Fibroblast of gingiva (primary cell): Measurements from ENCODE around the gene SYNE2.
"Not testable (repeated sequence)": the region's sequence is repeated elsewhere in the genome, so short reads cannot be mapped to it uniquely, and the experiment has no call there.

Experiments
- DNase-seq: peaks from one replicate; pipeline ENCODE4 v3.0.0-alpha.2; 2011; ENCODE audit warnings: low read depth

SYNE2 gene

DNA sequence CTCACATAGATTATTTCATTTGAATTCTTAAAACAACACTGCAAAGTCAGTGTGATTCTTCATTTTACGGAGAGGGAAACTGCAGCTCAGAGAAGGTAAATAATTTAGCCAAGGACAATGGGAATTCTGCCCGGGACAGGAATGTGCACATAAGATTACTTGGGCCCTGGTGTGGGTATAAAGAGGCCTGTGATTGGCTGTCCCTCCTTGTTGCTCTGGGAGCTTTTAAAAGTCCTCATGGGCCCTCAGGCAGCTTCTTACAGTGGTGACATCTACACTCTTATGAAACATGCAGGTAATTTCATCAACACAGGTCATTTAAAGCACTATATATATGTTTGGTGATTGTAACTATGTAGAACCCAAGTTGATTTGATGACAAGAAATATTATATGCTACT, 341.0 kb downstream of the SYNE2 start:
- DNase-seq: no peak

- no peak for DNase-seq
Measured at GRCh38 chr14:64194404-64194803, 341.6 kb downstream of the SYNE2 start.

GRCh38 chr14:64195199-64195598, 342.4 kb downstream of the SYNE2 start:
- no peak for DNase-seq

GRCh38 chr14:64196056-64196455, 343.3 kb downstream of the SYNE2 start:
- DNase-seq: no peak

GRCh38 chr14:64196814-64197411, 344.1 kb downstream of the SYNE2 start:
- DNase-seq: peak; percentile 13

DNA sequence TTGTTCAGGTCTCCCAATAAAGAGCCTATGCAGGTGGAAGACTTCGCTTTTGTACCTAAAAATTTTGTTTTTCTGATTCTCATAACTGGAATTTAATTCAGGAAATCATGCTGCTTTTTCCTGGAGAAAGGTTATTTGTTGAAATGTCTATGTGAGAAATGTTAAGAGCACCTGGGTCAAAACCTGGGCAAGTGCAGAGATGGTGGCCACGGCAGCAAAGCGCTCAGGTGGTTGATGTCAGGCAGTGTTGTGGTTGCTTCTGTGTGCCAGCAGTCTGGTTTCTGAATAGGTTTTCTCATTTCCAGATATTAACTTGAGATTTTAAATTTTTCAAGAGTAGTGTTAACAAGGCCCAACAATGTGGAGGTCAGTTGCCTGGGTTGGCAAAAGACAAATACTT, 345.2 kb downstream of the SYNE2 start:
- no peak for DNase-seq

- no peak for DNase-seq
Measured at GRCh38 chr14:64198486-64198885, 345.7 kb downstream of the SYNE2 start.

DNA sequence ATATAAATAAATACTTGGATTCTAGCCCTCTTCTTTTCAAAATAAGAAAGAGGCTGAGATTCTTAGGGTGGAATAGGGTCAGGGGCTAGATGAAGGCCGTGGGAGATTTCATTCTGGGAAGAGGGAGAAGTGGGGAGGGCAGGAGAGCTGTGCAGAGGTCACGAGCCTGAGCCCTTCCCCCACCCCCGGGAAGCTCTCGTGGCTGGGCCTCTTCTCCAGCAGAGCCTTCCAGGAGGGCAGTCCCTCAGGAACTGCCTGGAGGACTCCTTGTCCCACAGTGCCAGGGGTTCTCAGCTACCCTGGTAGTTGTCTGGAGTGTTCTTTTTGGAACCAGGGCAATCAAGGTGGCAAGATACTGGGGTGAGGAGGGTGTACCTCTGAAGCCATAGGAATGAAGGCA, 347.4 kb downstream of the SYNE2 start:
- no peak for DNase-seq

- no peak for DNase-seq
Measured at GRCh38 chr14:64201296-64201695, 348.5 kb downstream of the SYNE2 start.

DNA sequence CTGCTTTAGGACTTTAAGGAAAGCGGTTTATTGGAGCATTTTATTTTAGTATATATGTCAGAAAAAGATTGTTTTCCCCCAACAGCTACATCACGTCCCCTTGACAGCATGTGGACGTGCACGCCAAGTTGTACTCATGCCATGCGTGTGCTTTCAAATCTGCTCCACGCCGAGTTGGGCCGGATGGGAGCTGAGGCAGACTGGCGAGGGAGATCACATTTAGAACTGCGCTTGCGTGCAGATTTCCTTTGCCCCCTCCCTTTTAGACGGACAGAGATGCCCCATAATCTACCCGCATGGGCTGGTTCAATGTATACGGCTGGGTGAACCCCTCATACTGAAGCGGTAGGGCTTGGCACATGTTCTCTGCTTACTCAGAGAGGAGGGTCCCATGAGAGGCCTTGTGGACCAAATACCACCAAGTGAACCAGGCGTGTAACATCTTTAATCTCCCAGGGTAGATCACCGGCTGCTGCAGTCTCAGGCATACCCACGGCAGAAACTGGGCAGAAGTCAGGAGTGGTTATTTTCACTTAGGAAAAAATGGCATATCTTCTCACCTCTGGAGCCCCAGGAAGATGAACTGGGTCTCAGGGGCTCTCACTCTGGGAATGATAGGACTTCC, 349.2 kb downstream of the SYNE2 start:
- no peak for DNase-seq

GRCh38 chr14:64202716-64203115, 349.9 kb downstream of the SYNE2 start:
- DNase-seq: no peak

GRCh38 chr14:64203366-64204006, 350.7 kb downstream of the SYNE2 start:
- no peak for DNase-seq

- DNase-seq: no peak
Measured at GRCh38 chr14:64208261-64208660, 355.5 kb downstream of the SYNE2 start.

DNA sequence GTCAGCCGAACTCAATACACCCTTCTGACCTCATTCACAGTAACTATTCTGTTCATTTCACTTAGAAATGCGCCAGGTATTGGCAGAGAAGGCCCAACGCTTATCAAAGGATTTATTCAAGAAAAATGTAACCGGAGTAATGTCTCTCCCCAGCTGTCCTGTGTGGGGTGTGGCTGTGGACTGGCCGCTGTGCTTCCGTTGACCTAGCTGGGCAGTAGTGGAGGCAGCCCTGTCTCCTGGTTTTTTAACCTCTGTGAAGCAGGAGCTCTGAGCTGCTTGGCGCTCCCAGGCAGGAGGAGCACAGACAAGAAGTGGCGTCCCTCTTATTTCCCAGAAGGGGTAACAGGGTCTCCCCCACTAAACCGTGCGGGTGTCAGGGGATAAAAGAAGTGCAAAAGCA, 356.2 kb downstream of the SYNE2 start:
- DNase-seq: no peak

GRCh38 chr14:64209444-64210131, 356.8 kb downstream of the SYNE2 start:
- DNase-seq: peak; percentile 8

GRCh38 chr14:64210216-64210615, 357.4 kb downstream of the SYNE2 start:
- no peak for DNase-seq

- DNase-seq: not testable (repeated sequence)
Measured at GRCh38 chr14:64210912-64211311, 358.1 kb downstream of the SYNE2 start.

DNA sequence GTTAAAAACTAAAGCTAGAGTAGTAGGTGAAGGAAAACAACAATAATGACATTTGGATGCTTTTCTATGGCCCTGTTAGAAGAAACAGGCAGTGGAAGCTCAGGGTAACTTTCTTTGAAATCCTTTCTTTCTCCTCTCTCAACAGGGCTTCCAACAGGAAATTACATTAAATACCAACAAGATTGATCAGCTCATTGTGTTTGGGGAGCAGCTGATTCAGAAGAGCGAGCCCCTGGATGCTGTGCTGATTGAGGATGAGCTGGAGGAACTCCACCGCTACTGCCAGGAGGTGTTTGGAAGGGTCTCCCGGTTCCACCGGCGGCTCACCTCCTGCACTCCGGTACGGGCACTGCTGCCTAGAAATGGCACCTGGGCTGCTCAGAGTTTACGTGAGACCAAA, 359.9 kb downstream of the SYNE2 start:
- DNase-seq: no peak

- no peak for DNase-seq
Measured at GRCh38 chr14:64213086-64213485, 360.3 kb downstream of the SYNE2 start.

GRCh38 chr14:64213853-64214570, 361.2 kb downstream of the SYNE2 start:
- no peak for DNase-seq

GRCh38 chr14:64215274-64215673, 362.5 kb downstream of the SYNE2 start:
- no peak for DNase-seq

GRCh38 chr14:64215978-64216377, 363.2 kb downstream of the SYNE2 start:
- no peak for DNase-seq
